Smooth muscle cell of the brain vasculature (primary cell): ENCODE measurements around the gene WNK1.
A peak's percentile ranks its signal among the peaks of the same experiment; 100 is the strongest.

Source experiments
- DNase-seq: peaks from one replicate; pipeline ENCODE4 v3.0.0-alpha.2; 2012; ENCODE audit warnings: low read depth, low spot score

Gene WNK1

GRCh38 chr12:862303-862911 is 110.0 kb downstream of the WNK1 start:
- no peak for DNase-seq

- no peak for DNase-seq
Observed at GRCh38 chr12:863285-863684, 110.9 kb downstream of the WNK1 start.

- no peak for DNase-seq
Observed at GRCh38 chr12:865614-866013, 113.2 kb downstream of the WNK1 start.

GRCh38 chr12:867905-868304 is 115.5 kb downstream of the WNK1 start:
- DNase-seq = no peak

- DNase-seq = no peak
Observed at GRCh38 chr12:868722-869121, 116.3 kb downstream of the WNK1 start.

GRCh38 chr12:870378-870777 is 118.0 kb downstream of the WNK1 start:
- DNase-seq = no peak

- DNase-seq = no peak
Observed at GRCh38 chr12:873954-874353, 121.6 kb downstream of the WNK1 start.

GRCh38 chr12:879641-880040 is 127.3 kb downstream of the WNK1 start:
- DNase-seq = peak; percentile 6

- no peak for DNase-seq
Observed at GRCh38 chr12:880656-881055, 128.3 kb downstream of the WNK1 start.

- DNase-seq = no peak
Observed at GRCh38 chr12:884746-885414, 132.5 kb downstream of the WNK1 start.

- DNase-seq = no peak
Observed at GRCh38 chr12:885701-886100, 133.3 kb downstream of the WNK1 start.

GRCh38 chr12:886206-886605 is 133.8 kb downstream of the WNK1 start:
- no peak for DNase-seq

- DNase-seq = no peak
Observed at GRCh38 chr12:894226-894625, 141.8 kb downstream of the WNK1 start.

GRCh38 chr12:896031-896430 is 143.7 kb downstream of the WNK1 start:
- no peak for DNase-seq

GRCh38 chr12:897386-897785 is 145.0 kb downstream of the WNK1 start:
- DNase-seq = no peak

- DNase-seq = no peak
Observed at GRCh38 chr12:902581-902980, 150.2 kb downstream of the WNK1 start.

GRCh38 chr12:903055-903454 is 150.7 kb downstream of the WNK1 start:
- DNase-seq = no peak

- no peak for DNase-seq
Observed at GRCh38 chr12:904010-904414, 151.6 kb downstream of the WNK1 start.

- no peak for DNase-seq
Observed at GRCh38 chr12:905261-906031, 153.1 kb downstream of the WNK1 start.

GRCh38 chr12:906062-906585 is 153.7 kb downstream of the WNK1 start:
- peak; percentile 46 for DNase-seq

- no peak for DNase-seq
Observed at GRCh38 chr12:907413-908185, 155.2 kb downstream of the WNK1 start.

- no peak for DNase-seq
Observed at GRCh38 chr12:909861-910260, 157.5 kb downstream of the WNK1 start.
